ENCODE measurements around the gene SERPINB6. TPM values are rescaled to one million over a fixed set of nuclear protein-coding genes. Genes with fewer than 3 reads are reported as not detected.

The SERPINB6 gene
- total and polyA plus RNA-seq, 9 of the 15 experiments (the other 6 are each of a cell fraction or from before 2014, with no cell fraction given) = 86.6 to 211 (median 143) TPM

DNA sequence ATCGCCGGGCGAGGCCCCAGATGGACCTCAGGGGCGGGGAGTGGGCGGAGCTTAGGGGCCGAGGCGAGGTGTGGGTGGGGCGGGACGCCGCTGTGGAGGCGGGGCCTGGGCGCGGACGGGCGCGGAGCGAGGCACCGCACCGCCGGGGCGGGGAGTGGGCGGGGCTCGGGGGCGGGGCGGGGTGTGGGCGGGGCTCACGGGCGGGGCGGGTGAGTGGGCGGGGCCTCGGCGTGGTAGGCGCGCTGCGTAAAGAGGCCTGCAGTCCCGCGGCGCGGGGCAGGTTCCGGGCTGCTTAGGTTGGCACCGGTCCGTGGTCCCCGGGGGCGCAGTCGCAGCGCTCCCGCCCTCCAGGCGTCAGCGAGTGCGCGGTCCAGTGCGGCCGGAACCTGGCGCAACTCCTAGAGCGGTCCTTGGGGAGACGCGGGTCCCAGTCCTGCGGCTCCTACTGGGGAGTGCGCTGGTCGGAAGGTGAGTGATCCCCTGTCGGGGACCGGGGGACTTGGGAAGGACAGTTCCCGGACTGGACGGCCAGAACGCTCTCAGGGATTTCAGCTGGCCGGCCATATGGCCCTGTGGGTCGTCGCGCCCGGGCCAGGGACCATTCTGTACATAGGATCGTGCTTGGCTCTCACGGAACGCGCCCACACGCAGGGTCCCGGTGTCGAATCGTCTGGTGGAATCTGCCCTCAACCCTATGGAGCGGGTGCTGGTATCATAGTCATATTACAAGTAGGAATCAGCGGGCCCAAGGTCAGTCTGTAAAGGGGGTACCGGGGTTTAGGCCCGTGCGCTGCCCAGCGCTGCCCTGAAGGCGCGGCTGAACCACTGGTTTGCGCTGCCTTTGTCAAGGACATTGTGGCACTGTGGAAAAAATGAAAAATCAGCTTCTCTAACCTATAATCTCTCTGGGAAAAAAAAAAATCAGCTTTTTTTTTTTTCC lies 28.5 kb upstream of the SERPINB6 start, which contains the start of gene NQO2 (continued):
- no peak for TF ChIP-seq ELF4 (CRISPR knock-in tag; IDR thresholded peaks at IDR 0.05)
- TF ChIP-seq ZBTB26 (CRISPR knock-in tag; IDR thresholded peaks at IDR 0.05) = no peak
- no peak for TF ChIP-seq HDAC8 (tag; IDR thresholded peaks at IDR 0.05)
- 0 out of 2 replicates have a peak, but pooled peaks have one; percentile 19 for TF ChIP-seq TCF7 (IDR thresholded peaks at IDR 0.05; ENCODE audit: borderline replicate concordance)
- TF ChIP-seq DNMT1 (IDR thresholded peaks at IDR 0.05) = no peak
- TF ChIP-seq MEF2A (IDR thresholded peaks at IDR 0.05; ENCODE audit: control insufficient read depth, low read depth, low read length) = no peak
- TF ChIP-seq PRMT5 (CRISPR knock-in tag; IDR thresholded peaks at IDR 0.05) = no peak
- no peak for TF ChIP-seq TAL1 (IDR thresholded peaks at IDR 0.05)
- TF ChIP-seq RBM15 (IDR thresholded peaks at IDR 0.05; ENCODE audit: insufficient read depth, low read length) = no peak
- TF ChIP-seq PPARD (CRISPR knock-in tag; IDR thresholded peaks at IDR 0.05) = no peak
- no peak for TF ChIP-seq ZNF717 (CRISPR knock-in tag; IDR thresholded peaks at IDR 0.05)
- no peak for TF ChIP-seq ARID3B (CRISPR knock-in tag; IDR thresholded peaks at IDR 0.05; ENCODE audit: borderline replicate concordance)
- TF ChIP-seq SMARCB1 (IDR thresholded peaks at IDR 0.05; ENCODE audit: insufficient read length, low read depth) = no peak
- no peak for TF ChIP-seq MBD2 (IDR thresholded peaks at IDR 0.05; ENCODE audit: borderline replicate concordance, low read depth)
- no peak for TF ChIP-seq TAF9B (IDR thresholded peaks at IDR 0.05; ENCODE audit: partially characterized antibody)
- TF ChIP-seq ADNP (tag; IDR thresholded peaks at IDR 0.05) = no peak
- TF ChIP-seq, protein P1, sequence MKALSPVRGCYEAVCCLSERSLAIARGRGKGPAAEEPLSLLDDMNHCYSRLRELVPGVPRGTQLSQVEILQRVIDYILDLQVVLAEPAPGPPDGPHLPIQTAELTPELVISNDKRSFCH (CRISPR knock-in tag; IDR thresholded peaks at IDR 0.05) = no peak
- TF ChIP-seq, protein P1 (tag; IDR thresholded peaks at IDR 0.05) = peak; percentile 69; the same call in 1 of the 2 replicates
- no peak for TF ChIP-seq TEAD4 (IDR thresholded peaks at IDR 0.05; ENCODE audit: low read length)
- no peak for TF ChIP-seq TEAD4 (CRISPR knock-in tag; IDR thresholded peaks at IDR 0.05; ENCODE audit: borderline replicate concordance)
- TF ChIP-seq ATF1 (CRISPR knock-in tag; IDR thresholded peaks at IDR 0.05) = no peak
- peak; percentile 62 for TF ChIP-seq ATF1 (tag; IDR thresholded peaks at IDR 0.05)
- TF ChIP-seq STAT5B (CRISPR knock-in tag; IDR thresholded peaks at IDR 0.05) = no peak
- TF ChIP-seq ZNF224 (CRISPR knock-in tag; IDR thresholded peaks at IDR 0.05) = 0 out of 2 replicates have a peak, but pooled peaks have one; percentile 45
- 0 out of 2 replicates have a peak, but pooled peaks have one; percentile 87 for TF ChIP-seq ERF (CRISPR knock-in tag; IDR thresholded peaks at IDR 0.05)

All from K562 (cell line).